Measurements from ENCODE around the gene RIOK2.

RIOK2 gene

DNA sequence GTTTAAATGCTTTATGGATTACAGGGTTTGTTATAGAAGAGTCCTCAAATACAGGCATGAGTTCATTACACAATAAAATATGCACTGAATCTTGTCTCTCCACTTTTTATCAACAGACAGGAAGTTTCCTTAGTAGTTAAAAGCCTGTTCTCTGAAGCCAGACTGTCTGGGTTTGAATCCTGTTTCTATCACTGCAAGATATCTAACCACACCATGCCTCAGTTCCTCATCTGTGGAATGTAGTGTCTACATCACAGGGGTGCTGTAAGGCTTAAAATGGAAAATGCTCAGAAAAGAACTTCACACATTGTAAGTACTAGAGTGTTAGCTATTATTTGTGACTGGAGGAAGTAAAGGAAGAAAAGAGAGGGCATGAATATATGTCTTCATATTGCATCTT is 49.9 kb downstream of the RIOK2 start:
- no peak for TF ChIP-seq FOXP2 (optimal IDR thresholded peaks at IDR 0.05; ENCODE audit: borderline replicate concordance, extremely low read depth, extremely low read length, insufficient read depth)

DNA sequence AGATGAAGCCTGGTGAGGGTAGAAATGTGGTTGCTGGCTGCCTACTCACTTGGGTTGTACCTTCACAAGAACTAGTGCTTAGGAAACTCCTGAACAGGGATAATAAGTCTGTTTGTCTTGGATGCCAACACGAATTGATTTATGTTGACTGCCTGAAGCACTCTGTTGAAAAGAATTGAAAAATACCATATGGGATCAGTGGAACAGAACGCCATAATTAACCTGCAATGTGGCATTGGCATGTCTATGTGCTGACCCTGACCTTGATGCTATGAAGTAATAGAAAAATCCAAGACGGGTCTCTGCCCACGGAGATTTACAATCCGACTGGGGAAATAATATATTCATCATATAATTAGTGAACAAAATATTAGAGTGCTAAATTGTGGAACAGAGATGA is 51.1 kb downstream of the RIOK2 start:
- TF ChIP-seq POLR2AphosphoS5 (IDR thresholded peaks at IDR 0.05; ENCODE audit: low read depth, low read length) (no peak), TAF1 (IDR thresholded peaks at IDR 0.05; ENCODE audit: borderline replicate concordance, insufficient read depth, low read length) (no peak), SIN3A (IDR thresholded peaks at IDR 0.05; ENCODE audit: borderline replicate concordance, insufficient read depth, low read length) (no peak), FOXP2 (optimal IDR thresholded peaks at IDR 0.05; ENCODE audit: borderline replicate concordance, extremely low read depth, extremely low read length, insufficient read depth) (no peak)
- TF ChIP-seq, protein P1, sequence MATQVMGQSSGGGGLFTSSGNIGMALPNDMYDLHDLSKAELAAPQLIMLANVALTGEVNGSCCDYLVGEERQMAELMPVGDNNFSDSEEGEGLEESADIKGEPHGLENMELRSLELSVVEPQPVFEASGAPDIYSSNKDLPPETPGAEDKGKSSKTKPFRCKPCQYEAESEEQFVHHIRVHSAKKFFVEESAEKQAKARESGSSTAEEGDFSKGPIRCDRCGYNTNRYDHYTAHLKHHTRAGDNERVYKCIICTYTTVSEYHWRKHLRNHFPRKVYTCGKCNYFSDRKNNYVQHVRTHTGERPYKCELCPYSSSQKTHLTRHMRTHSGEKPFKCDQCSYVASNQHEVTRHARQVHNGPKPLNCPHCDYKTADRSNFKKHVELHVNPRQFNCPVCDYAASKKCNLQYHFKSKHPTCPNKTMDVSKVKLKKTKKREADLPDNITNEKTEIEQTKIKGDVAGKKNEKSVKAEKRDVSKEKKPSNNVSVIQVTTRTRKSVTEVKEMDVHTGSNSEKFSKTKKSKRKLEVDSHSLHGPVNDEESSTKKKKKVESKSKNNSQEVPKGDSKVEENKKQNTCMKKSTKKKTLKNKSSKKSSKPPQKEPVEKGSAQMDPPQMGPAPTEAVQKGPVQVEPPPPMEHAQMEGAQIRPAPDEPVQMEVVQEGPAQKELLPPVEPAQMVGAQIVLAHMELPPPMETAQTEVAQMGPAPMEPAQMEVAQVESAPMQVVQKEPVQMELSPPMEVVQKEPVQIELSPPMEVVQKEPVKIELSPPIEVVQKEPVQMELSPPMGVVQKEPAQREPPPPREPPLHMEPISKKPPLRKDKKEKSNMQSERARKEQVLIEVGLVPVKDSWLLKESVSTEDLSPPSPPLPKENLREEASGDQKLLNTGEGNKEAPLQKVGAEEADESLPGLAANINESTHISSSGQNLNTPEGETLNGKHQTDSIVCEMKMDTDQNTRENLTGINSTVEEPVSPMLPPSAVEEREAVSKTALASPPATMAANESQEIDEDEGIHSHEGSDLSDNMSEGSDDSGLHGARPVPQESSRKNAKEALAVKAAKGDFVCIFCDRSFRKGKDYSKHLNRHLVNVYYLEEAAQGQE (IDR thresholded peaks at IDR 0.05; ENCODE audit: insufficient read depth in 1 of 2, low read depth in 2 of 2, low read length in 2 of 2), result no peak

DNA sequence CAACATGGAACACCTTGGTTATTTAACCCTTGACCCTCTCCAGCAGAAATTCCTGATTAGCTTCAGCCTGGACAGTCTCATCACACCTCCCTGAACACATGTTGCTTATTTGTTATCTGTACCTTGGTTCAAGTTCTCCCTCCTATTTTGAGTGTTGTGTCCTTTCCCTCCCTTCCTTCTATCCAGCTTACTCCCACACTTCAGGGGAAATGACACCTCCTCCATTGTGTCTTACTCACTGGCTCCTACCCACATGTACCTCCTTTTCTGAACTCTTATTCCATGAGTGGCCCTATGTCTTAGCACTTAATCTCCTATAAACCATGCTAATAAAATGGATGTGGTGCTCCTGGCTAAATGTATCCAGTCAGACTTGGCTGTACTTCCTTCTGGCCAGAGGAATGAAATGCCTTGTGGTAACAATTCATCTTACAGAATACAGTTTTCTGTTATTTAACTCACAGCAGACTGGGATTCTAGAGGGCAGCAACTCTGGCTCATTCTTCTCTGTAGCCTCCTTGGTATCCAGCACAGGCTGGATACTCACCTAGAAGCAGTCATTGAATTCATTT is 51.8 kb downstream of the RIOK2 start:
- TF ChIP-seq TAF1 (IDR thresholded peaks at IDR 0.05; ENCODE audit: borderline replicate concordance, insufficient read depth, low read length) (no peak), FOXP2 (optimal IDR thresholded peaks at IDR 0.05; ENCODE audit: borderline replicate concordance, extremely low read depth, extremely low read length, insufficient read depth) (no peak), POLR2AphosphoS5 (IDR thresholded peaks at IDR 0.05; ENCODE audit: low read depth, low read length) (no peak), SIN3A (IDR thresholded peaks at IDR 0.05; ENCODE audit: borderline replicate concordance, insufficient read depth, low read length) (no peak)
- TF ChIP-seq, protein P1 (IDR thresholded peaks at IDR 0.05; ENCODE audit: insufficient read depth in 1 of 2, low read depth in 2 of 2, low read length in 2 of 2), result no peak

DNA sequence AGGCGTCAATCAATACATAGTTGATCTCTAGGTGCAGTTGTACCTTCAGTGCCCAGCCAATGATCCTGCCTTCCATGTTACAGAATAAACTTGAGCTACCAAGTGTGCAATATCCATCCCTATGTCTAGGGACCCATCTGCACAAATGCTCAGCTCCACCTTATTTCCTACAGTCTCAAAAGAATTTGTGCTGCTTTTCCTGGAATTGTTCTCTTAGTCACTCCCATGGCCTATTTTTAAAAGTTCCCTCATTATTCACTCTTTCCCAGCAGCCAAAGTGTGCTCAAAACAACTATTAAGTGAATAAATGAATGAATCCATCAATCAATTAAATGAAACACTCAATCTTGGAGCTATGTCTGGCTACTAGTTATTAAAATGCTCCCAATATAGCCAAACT is 55.3 kb downstream of the RIOK2 start:
- no peak for TF ChIP-seq TAF1 (IDR thresholded peaks at IDR 0.05; ENCODE audit: borderline replicate concordance, insufficient read depth, low read length)
- TF ChIP-seq POLR2AphosphoS5 (IDR thresholded peaks at IDR 0.05; ENCODE audit: low read depth, low read length), result no peak
- TF ChIP-seq, protein P1 (IDR thresholded peaks at IDR 0.05; ENCODE audit: insufficient read depth in 1 of 2, low read depth in 2 of 2, low read length in 2 of 2), result no peak
- no peak for TF ChIP-seq SIN3A (IDR thresholded peaks at IDR 0.05; ENCODE audit: borderline replicate concordance, insufficient read depth, low read length)
- no peak for TF ChIP-seq FOXP2 (optimal IDR thresholded peaks at IDR 0.05; ENCODE audit: borderline replicate concordance, extremely low read depth, extremely low read length, insufficient read depth)

DNA sequence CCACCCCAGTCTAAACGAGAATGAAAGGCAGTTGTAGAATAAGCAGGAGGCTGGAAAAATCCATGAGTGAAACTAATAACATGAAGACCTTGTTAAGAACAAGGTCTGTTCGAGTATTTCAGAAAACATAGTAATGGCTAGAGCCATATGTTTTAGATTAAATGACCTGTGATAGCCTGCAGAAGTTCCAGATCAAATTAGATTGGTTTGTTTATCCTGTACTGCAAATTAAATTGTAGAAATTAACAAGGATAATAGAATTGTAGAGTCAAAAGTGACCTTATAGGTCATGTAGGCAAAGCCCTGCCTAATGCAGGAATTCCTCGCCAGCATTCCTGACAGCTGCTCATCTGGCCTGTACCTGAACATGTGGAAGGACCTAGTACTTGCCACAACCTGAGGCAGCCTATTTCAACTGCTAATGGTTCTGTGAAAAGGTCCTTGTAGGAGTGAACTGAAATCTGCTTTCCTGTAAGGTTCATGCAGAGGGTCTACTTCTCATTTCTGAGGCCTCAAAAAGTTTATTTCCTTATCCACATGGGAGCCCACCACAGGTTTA is 57.8 kb downstream of the RIOK2 start:
- TF ChIP-seq POLR2AphosphoS5 (IDR thresholded peaks at IDR 0.05; ENCODE audit: low read depth, low read length), result no peak
- TF ChIP-seq SIN3A (IDR thresholded peaks at IDR 0.05; ENCODE audit: borderline replicate concordance, insufficient read depth, low read length), result no peak
- TF ChIP-seq, protein P1 (IDR thresholded peaks at IDR 0.05; ENCODE audit: insufficient read depth in 1 of 2, low read depth in 2 of 2, low read length in 2 of 2), result no peak
- TF ChIP-seq FOXP2 (optimal IDR thresholded peaks at IDR 0.05; ENCODE audit: borderline replicate concordance, extremely low read depth, extremely low read length, insufficient read depth), result no peak
- TF ChIP-seq TAF1 (IDR thresholded peaks at IDR 0.05; ENCODE audit: borderline replicate concordance, insufficient read depth, low read length), result no peak

Measured in PFSK-1 (cell line).